Fibroblast of lung (primary cell): ENCODE results near the gene HAO2.

ENCODE experiments used
- CTCF ChIP-seq, 2 donors: IDR thresholded peaks in 1 of 2; conservative IDR thresholded peaks in 1 of 2; 1 replicate in 1 of 2; 2 replicates in 1 of 2; pipeline ENCODE4 v1.5.1; 2011 to 2012; ENCODE audit warnings: low read length in 2 of 2, control low read depth in 1 of 2, inconsistent platforms in 1 of 2, low read depth in 1 of 2, mild to moderate bottlenecking in 1 of 2
- EZH2 ChIP-seq: IDR thresholded peaks from 2 replicates; pipeline ENCODE4 v1.5.1; 2012; ENCODE audit warnings: low read length, control low read depth, mild to moderate bottlenecking; ENCODE audit errors: missing control alignments

- TF ChIP-seq CTCF (conservative IDR thresholded peaks at IDR 0.05 in 1 of 2, IDR thresholded peaks at IDR 0.05 in 1 of 2; ENCODE audit: low read depth in 1 of 2, low read length in 2 of 2) (peak; percentile 17 to 48), EZH2 (no peak)
These were observed 41.0 kb upstream of the HAO2 start for GRCh38 chr1:119327450-119328155.
